NOMO-1 treated with DMSO at 0.1 percent for 48 hours (cell line): ENCODE measurements around the gene CNTNAP2.

ENCODE experiments used
- DNase-seq: peaks from one replicate; lab custom pipeline; 2025; ENCODE audit not compliant: unreplicated experiment; lab: John Stamatoyannopoulos, UW

The CNTNAP2 gene

GRCh38 chr7:146285418-146285817, 168.8 kb downstream of the CNTNAP2 start:
- DNase-seq, result no peak

- DNase-seq, result no peak
Measured at GRCh38 chr7:146290746-146291145, 174.1 kb downstream of the CNTNAP2 start.

- no peak for DNase-seq
Measured at GRCh38 chr7:146291900-146292299, 175.3 kb downstream of the CNTNAP2 start.

- DNase-seq, result no peak
Measured at GRCh38 chr7:146296028-146296427, 179.4 kb downstream of the CNTNAP2 start.

GRCh38 chr7:146314962-146315361, 198.4 kb downstream of the CNTNAP2 start:
- no peak for DNase-seq

GRCh38 chr7:146319629-146320028, 203.0 kb downstream of the CNTNAP2 start:
- DNase-seq, result no peak

GRCh38 chr7:146321301-146321700, 204.7 kb downstream of the CNTNAP2 start:
- no peak for DNase-seq

- no peak for DNase-seq
Measured at GRCh38 chr7:146331369-146331768, 214.8 kb downstream of the CNTNAP2 start.

GRCh38 chr7:146345251-146345650, 228.7 kb downstream of the CNTNAP2 start:
- DNase-seq, result no peak

- DNase-seq, result no peak
Measured at GRCh38 chr7:146346096-146346495, 229.5 kb downstream of the CNTNAP2 start.

- no peak for DNase-seq
Measured at GRCh38 chr7:146355216-146355615, 238.6 kb downstream of the CNTNAP2 start.

- no peak for DNase-seq
Measured at GRCh38 chr7:146359176-146359575, 242.6 kb downstream of the CNTNAP2 start.

GRCh38 chr7:146366938-146367337, 250.3 kb downstream of the CNTNAP2 start:
- no peak for DNase-seq

GRCh38 chr7:146370171-146370570, 253.6 kb downstream of the CNTNAP2 start:
- DNase-seq, result no peak

- DNase-seq, result no peak
Measured at GRCh38 chr7:146375170-146375569, 258.6 kb downstream of the CNTNAP2 start.

- no peak for DNase-seq
Measured at GRCh38 chr7:146378196-146378595, 261.6 kb downstream of the CNTNAP2 start.

GRCh38 chr7:146387140-146387539, 270.5 kb downstream of the CNTNAP2 start:
- no peak for DNase-seq

- no peak for DNase-seq
Measured at GRCh38 chr7:146388928-146389327, 272.3 kb downstream of the CNTNAP2 start.

- no peak for DNase-seq
Measured at GRCh38 chr7:146393346-146393745, 276.7 kb downstream of the CNTNAP2 start.

- no peak for DNase-seq
Measured at GRCh38 chr7:146397141-146397540, 280.5 kb downstream of the CNTNAP2 start.

GRCh38 chr7:146401939-146402338, 285.3 kb downstream of the CNTNAP2 start:
- DNase-seq, result no peak

- no peak for DNase-seq
Measured at GRCh38 chr7:146405737-146406136, 289.1 kb downstream of the CNTNAP2 start.

GRCh38 chr7:146411975-146412374, 295.4 kb downstream of the CNTNAP2 start:
- DNase-seq, result no peak

GRCh38 chr7:146412781-146413180, 296.2 kb downstream of the CNTNAP2 start:
- no peak for DNase-seq
